Lower leg skin (tissue), 4 donors: Measurements from ENCODE around the gene LYL1. TPM values are rescaled to one million over a fixed set of nuclear protein-coding genes. Genes with fewer than 3 reads are reported as not detected.

Source experiments
- DNase-seq, 2 donors: peaks; one replicate each; pipeline ENCODE4 v3.0.0-alpha.2; 2019; ENCODE audit warnings: low spot score in 2 of 2
- H3K4me3 ChIP-seq: fragments of 200-600 bp; sonication (generic); 2 replicates; pipeline ENCODE4 v1.5.1; 2017; ENCODE audit warnings: mild to moderate bottlenecking, low read depth; ENCODE audit not compliant: poor library complexity, severe bottlenecking
- CTCF ChIP-seq, 3 donors: fragments of 450-650 bp; IDR thresholded peaks; one replicate each; pipeline ENCODE4 v1.5.1; 2016; ENCODE audit warnings: antibody characterized with exemption in 3 of 3, mild to moderate bottlenecking in 3 of 3, moderate library complexity in 2 of 3
- POLR2A ChIP-seq, 2 donors: fragments of 450-650 bp; IDR thresholded peaks; one replicate each; pipeline ENCODE4 v1.6.1; 2016 to 2017; ENCODE audit warnings: antibody characterized with exemption in 2 of 2, mild to moderate bottlenecking in 1 of 2, moderate library complexity in 1 of 2
- WGBS, 2 donors: methylation state at CpG; one replicate each; pipeline ENCODE4 v1.1.5; 2018; 5-methylcytosine and 5-hydroxymethylcytosine counted together
- intact Hi-C: fragments of 100-400 bp; cut with DNase I; formaldehyde crosslinking; loops from one replicate; pipeline ENCODE4 v1.15.0; 2023; ENCODE audit warnings: low total_unique reads
- total RNA-seq, 4 donors: library from RNA; depleted of rRNA; stranded (reverse); fragments of >200 nt; gene quantifications; one replicate each; pipeline ENCODE4 v1.1.0, GENCODE V29; 2016

LYL1 gene
- total RNA-seq, 4 donors from 2014 or later, result 4.9 to 8.3 (median 7.0) TPM

GRCh38 chr19:13092606-13093235 lies 9.9 kb downstream of the LYL1 start:
- no peak for TF ChIP-seq POLR2A (IDR thresholded peaks at IDR 0.05)
- TF ChIP-seq CTCF (IDR thresholded peaks at IDR 0.05), result no peak
- intact Hi-C loops, result no loop called here
- 60 to 61% methylated on average over 7 to 14 of the region's 14 CpGs for WGBS, 2 donors
- H3K4me3 ChIP-seq, result no peak overlapping the region
- no peak for DNase-seq

GRCh38 chr19:13092158-13092543 lies 10.5 kb downstream of the LYL1 start:
- no peak overlapping the region for H3K4me3 ChIP-seq
- no peak for TF ChIP-seq CTCF (IDR thresholded peaks at IDR 0.05)
- no peak for TF ChIP-seq POLR2A (IDR thresholded peaks at IDR 0.05)
- no peak for DNase-seq
- intact Hi-C loops, result no loop called here
- WGBS, 2 donors, result 62 to 74% methylated on average over 2 of the region's 2 CpGs

DNA sequence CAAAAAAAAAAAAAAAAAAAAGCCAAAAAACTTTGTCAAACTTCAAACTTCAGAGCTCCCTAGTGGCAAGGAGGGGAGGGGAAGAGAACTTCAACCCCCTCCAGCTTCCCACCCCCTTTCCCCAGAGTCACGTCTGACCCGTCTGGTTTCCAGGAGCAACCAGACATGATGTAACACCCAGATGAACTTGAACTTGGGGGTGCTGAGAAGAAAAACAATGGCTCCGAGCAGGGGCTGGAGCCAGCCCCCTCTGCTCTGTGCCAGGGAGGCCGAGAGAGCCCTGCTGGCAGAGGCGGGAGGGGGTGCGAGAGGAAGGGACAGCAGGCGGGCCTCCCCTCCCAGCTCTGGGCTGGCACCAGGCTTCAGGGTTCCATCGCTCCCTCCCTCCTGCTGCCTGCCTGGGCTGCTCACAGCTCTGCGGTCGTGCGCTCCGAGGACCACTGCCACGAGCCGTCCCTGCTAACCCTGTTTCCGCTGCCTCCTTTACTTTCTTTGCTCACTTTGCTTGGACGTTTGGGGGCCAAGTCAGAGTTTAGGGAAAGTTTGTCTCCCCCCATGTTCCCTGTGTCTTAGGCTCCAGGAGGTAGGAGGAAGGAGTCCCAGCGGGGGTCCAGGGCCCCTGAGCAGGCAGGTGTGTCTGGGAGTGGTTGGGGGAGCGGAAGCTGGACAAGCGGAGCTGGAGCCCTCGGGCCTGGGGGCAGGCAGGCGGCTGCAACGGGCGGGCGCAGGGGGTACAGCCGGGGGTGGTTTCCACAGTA lies 11.1 kb downstream of the LYL1 start:
- DNase-seq, result no peak
- WGBS, 2 donors, result 47 to 59% methylated on average over 23 to 25 of the region's 25 CpGs
- TF ChIP-seq CTCF (IDR thresholded peaks at IDR 0.05) (no peak), POLR2A (IDR thresholded peaks at IDR 0.05) (no peak)
- no peak overlapping the region for H3K4me3 ChIP-seq
- intact Hi-C loops, result no loop called here

DNA sequence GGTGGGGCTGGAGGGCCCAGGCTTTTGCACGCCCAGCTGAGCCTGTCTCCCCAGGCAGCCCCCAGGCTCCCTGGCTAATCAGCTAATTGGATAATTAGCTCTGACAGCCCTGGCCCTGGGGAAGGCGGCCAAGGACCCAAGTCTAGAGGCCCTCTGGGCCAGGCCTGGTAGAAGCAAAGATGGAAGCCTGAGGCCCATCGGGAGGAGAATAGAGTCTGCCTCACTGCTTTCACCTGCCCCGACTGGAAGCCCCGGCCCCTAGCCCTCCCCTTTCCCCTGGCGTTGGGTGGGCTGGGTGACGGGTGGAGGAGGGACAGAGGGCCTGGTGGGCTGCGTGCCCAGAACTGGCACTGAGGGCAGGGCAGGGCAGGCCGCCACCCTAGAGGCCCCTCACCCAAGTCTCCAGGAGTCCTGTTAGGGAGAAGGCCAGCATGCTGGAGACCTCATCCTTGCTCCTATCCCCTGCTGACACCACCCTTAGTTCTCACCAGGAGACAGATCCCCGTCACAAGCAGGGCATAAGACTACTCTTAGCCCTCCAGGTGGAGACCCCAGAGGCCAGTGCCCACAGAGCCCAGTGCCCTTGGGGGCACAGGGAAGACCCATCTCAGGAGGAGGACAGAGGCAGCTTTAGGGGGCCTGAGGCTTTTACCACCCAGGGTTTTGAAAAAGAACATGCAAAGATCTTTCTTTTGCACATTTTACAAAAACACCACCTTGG lies 12.0 kb downstream of the LYL1 start:
- intact Hi-C loops, result no loop called here
- WGBS, 2 donors, result 52 to 73% methylated on average over 8 to 9 of the region's 10 CpGs
- TF ChIP-seq CTCF (IDR thresholded peaks at IDR 0.05) (no peak), POLR2A (IDR thresholded peaks at IDR 0.05) (no peak)
- DNase-seq, result no peak
- no peak overlapping the region for H3K4me3 ChIP-seq

DNA sequence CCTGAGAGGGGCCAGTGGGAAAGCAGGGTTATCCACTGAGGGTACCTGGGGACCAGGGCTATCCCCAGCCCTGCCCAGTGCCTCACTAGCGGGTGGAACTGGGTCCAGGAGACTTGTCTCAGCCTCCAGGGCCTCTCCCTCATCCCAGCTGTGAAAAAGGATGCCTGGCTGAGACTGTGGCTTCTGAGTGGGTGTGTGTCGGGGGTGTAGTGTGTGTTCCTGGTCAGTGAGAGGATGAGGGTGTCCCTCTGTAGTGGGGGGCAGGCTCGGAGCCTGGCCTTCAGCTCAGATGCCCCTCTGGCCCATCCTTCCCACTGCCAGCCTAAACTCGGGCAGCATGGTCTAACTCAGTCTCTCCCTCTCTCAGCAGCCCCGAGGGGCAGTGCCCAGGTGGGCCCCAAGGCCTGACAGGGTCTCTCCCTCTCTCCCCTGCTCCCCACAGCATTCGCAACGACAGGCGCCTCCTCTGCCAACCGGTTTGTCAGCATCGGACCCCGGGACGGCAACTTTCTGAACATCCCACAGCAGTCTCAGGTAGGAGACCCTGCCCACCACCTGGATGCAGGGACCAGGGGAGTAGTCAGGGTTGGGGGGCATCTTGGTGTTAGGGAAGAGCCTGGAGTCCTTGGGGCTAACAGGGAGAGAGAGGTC lies 12.7 kb downstream of the LYL1 start:
- no peak overlapping the region for H3K4me3 ChIP-seq
- WGBS, 2 donors, result 61 to 78% methylated on average over 10 to 11 of the region's 12 CpGs
- intact Hi-C loops, result no loop called here
- TF ChIP-seq CTCF (IDR thresholded peaks at IDR 0.05) (no peak), POLR2A (IDR thresholded peaks at IDR 0.05) (no peak)
- DNase-seq, result no peak
